OCI-M2 (cell line): ENCODE data around the gene NOPCHAP1.

Experiments used
- DNase-seq: peaks from one replicate; lab custom pipeline; 2025; ENCODE audit not compliant: unreplicated experiment; lab: John Stamatoyannopoulos, UW

Gene NOPCHAP1

DNA sequence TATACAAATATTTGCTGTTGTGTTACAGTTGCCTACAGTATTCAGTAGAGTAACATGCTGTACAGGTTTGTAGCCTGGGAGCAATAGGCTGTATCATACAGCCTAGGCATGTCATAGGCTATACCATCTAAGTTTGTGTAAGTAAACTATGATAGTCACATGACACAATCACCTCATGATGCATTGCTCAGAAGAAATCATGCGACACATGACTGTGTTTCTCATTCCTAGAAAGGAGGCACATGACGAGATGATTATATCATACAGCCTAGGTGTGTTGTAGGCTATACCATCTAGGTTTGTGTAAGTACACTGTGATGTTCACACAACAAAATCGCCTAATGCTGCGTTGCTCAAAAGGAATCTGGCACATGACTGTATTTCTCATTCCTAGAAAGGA, 31.9 kb downstream of the NOPCHAP1 start:
- DNase-seq = no peak

DNA sequence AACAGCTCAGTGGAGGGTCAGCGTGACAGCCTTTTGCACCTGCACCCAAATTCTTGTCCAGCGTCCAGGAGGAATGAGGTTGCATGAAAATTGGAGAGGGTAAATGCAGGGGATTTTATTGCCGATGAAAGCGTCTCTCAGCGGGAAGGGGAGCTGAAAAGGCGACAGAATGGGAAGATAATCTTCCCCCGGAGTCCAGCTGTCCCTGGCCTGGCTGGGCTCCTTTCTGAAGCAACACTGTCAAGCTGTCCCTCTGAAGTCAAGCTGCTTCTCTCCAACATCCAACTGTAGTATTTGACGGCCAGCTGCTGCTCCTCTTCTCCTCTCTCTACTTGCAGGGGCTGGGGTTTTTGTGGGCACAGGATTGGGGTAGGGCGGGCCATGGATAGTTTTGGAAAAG, 32.7 kb downstream of the NOPCHAP1 start:
- DNase-seq = no peak

DNA sequence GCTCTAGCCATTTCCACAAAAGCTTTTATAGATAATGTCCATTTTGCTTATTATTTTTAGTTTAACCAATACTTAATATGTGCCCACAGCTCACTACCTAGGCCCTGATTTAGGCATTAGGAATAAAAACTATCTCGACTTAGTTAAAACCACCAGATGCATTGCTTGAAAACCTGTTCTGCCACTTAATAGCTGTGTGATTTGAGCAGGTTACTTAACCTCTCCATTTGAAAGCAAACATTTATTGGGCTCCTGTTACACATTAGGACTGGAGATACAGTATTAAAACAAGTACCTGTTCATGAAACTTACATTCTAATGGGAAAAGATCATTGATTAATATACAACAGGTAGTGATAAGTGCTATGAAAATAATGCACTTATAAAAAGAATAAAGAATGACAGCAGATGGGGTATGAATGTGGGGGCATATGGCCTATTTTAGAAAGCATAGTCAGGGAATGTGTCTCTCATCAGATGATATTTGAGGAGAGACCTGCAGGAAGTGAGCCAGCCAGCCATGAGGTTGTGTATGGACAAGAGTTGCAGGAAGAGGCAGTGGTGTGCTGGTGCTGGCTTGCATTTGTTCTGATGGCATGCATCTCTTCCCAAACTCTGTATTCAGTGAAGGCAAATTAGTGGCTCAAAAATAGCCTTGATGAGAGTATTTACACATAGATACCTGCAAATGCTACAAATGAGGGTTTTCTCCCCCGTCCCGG, 34.3 kb downstream of the NOPCHAP1 start:
- no peak for DNase-seq

DNA sequence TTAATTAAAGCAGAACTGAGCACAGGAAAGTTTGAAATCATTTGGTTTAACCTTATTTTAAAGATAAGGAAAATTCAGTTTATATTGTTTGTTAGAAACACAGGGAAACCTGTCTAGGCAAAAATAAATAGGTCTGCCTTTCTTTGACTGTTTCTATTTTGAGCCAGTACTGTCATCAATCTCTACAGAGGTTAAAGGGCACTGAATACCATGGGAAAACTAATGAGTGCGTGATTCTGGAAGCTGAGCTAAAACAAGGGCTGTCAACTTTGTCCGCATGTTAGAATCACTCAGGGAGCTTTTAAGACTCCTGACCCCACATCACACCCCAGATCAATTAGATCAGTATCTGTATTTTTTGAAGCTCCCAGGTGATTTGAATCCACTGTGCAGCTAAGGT, 38.8 kb downstream of the NOPCHAP1 start:
- DNase-seq = no peak

DNA sequence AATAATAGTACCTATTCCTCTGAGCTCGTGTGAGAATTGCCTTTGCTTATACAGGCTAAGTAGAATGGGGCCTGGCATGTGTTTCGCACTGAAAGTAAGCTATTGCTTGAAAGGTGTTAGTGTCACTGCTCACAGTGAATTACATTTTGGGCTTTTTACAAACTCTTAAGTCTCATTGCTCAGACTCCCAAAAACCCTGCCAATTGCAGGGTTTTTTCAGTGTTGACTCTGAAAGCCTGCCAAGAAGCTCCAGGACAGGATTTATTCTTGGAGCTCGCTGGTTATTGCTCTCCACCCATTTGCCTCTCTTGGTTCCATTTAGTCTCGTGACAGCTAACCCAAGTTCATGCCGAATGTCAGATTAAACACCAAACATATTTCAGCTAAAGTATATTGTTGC, 39.8 kb downstream of the NOPCHAP1 start:
- DNase-seq = no peak

DNA sequence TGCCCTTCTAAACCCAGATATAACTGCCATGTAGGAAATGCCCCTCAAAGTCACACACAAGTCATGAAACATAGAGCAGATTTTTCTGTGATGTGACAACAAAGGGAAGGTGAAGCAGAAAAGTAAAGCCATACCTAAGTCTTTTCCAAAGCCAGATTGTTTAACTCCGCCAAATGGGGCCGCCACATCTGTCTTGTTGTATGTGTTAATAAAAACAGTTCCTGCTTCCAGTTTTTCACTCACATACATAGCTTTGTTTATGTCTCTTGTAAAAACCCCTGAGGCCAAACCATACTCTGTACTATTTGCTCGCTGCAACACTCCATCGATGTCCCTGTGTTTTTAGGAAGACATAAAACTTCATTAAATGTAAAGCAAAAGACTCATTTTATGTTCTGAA, 40.3 kb downstream of the NOPCHAP1 start:
- no peak for DNase-seq

DNA sequence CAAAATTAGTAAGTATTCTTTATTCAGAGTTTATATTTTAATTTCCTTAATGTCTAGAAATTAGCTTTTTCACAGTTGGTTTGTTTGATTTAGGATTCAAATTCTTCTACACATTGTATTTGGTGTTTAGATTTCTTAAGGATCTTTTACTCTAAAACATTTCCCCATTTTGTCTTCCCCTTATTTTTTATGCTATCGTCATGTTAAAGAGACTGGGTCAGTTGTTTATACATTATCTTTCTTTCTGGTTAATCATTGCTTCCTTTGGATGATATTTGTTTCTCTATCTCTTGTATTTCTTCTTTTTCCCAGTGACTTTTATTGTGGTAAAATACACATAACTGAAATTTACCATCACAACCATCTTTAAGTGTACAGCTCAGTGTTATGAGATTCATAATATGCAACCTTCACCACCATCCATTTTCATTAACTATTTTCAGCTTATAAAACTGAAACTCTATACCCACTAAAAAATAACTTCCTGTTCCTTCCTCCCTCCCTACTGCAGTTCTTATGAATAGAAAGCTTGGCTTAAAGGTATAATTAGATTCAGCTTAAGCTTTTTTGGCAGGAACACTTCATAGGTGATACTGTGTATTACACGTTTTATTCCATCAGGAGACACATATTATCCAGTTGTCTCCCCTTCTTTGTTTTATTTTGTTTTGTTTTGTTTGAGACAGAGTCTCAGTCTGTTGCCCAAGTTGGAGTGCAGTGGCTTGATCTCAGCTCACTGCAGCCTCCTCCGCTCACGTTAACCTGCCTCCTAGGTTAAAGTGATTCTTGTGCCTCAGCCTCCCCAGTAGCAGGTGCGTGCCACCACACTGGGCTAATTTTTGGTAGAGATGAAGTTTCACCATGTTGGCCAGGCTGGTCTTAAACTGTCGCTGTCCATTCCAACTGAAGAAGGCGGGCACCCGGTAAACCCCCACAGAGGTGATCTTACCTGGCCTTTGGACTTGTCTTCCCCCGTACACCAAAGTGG, 45.0 kb downstream of the NOPCHAP1 start:
- no peak for DNase-seq

DNA sequence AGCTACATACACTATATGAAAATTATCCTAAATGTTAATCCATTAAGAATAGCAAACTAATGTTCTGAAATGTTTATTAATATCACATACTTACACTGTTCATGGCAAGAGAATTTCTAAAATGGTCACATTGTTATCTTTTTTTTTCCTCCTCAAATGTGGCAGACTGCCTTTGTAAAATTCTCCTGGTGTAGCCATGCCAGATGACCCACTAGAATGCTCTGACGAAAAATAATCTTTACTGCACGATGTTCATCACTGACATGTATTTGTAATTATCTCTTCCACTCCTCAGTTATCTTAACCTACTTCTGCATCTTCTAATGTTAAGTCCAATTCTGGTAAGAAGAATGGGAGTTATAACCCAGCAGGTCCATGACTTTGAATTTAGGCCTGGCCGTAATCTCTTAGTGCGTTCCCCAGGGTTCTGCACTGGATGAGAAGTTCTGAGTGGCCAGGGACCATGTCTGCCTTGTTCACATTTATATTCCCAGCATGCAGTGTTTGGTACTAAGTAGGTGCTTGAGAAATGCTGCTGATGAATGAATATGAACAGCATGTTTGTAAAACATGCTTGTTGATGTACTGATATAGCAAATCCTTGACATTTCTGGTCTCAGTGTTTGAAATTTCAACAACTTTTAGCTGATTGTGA, 46.7 kb downstream of the NOPCHAP1 start:
- no peak for DNase-seq

DNA sequence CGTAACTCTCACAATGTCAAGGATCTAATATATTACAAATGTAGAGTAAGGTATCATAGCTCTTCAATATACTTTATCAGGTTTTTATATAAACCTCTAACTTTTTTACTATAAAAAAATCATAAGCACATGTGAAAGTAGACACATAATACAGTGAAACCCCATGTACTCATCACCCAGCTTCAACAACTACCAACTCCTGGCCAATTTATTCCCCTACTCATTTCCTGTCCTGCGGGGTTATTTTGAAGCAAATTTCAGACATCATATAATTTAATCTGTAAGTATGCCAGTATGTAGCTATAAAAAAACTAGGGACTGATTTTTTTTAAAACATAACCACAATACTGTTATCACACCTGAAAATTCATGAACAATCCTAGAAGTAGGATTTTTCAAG, 47.7 kb downstream of the NOPCHAP1 start:
- DNase-seq = no peak
